Hematopoietic multipotent progenitor cell (in vitro differentiated cells): ENCODE data around the gene ADNP2. TPM values are rescaled to one million over a fixed set of nuclear protein-coding genes. Genes with fewer than 3 reads are reported as not detected.
A peak's percentile ranks its signal among the peaks of the same experiment; 100 is the strongest.

ENCODE experiments used
- DNase-seq, 3 donors: peaks; one replicate each; pipeline ENCODE4 v3.0.0-alpha.2; 2011 to 2015; ENCODE audit warnings: low read depth in 2 of 3, low spot score in 2 of 3
- total RNA-seq: library from RNA; depleted of rRNA; stranded (reverse); fragments of >200 nt; gene quantifications from one replicate; pipeline ENCODE4 v1.2.3, GENCODE V29; 2012

ADNP2 gene
- total RNA-seq, 1 donor, result 18.0 TPM

DNA sequence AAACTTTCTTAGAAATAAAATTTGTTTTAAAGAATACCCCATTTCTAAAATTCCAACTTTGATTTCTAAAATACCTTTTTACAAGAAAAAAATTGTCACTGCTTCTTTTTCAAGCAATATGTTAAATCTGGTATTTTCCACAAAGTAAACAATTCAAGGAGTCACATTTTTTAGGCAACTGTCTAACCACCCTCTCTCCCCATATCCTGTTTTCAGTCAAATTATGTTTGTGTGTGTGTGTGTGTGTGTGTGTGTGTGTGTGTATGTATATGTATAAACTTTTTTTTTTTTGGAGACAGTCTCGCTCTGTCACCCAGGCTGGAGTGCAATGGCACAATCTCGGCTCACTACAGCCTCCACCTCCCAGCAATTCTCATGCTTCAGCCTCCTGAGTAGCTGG is 59.3 kb downstream of the ADNP2 start:
- DNase-seq, result no peak

DNA sequence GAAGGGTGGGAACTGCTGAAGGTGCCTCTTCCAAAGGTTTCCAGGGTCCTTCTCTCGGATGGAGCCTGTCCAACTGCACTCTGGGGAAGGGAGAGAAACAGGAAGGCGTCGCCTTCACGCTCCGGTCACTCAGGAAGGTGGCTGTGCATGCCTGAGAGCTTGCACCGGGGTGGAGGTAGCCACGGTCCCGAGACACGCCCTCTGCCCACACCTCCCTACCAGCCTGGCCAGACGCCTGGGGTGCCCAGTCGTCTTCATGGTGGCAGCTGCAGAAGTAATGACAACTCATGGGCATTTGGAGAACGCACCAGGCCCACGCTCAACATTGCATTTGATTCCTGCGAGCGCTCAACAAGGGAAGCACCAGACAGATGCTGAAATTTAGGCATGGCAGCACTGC is 59.9 kb downstream of the ADNP2 start:
- DNase-seq, result no peak

DNA sequence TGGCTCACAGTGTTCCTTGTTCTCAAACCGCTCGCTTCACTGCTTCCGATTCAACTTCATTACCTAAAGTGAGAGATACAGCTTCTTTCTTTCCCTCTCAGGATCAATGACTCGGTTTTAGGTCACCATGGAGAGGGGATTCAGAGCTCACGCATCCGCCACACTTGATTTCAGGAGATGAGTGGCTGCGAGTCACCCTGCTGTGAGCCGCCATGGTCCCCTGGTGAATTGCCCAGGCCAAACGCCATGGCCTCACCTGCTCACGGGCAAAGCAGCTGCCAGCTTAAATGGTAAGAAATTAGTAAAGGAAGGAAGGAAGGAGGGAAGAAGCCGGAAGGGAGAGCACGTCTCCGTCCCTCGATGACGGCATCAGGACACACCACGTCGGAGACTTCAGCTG is 60.5 kb downstream of the ADNP2 start:
- no peak for DNase-seq

DNA sequence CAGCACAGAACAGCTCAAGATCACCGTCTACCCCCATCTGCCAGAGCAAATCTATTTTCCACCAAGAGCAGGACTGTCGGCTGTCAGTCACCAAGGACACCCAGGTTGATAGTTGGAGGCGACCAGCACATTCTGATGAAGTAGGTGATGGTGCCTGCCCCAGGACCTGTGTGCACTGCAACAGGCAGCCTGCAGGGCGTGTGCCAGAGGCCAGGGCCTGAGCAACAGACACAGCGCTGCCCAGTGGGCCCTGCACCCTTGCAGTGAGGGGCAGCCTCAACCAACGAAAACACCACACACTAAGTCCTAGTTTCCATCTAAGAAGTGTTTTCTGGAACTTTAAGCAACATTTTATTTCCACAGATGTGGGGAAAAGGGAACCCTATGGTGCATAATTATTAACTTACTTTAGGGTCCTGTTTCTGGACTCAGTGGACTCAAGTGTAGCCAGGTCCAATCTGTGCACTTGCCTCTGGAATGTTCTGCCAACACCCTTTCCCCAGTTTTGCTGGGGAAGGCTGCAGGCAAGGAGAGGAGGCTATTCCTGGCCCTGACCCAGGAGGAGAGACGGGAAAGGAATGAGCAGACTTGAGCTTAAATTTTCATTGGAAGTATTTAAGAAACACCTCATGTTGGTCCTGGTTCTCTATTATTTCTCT is 61.5 kb downstream of the ADNP2 start:
- no peak for DNase-seq

DNA sequence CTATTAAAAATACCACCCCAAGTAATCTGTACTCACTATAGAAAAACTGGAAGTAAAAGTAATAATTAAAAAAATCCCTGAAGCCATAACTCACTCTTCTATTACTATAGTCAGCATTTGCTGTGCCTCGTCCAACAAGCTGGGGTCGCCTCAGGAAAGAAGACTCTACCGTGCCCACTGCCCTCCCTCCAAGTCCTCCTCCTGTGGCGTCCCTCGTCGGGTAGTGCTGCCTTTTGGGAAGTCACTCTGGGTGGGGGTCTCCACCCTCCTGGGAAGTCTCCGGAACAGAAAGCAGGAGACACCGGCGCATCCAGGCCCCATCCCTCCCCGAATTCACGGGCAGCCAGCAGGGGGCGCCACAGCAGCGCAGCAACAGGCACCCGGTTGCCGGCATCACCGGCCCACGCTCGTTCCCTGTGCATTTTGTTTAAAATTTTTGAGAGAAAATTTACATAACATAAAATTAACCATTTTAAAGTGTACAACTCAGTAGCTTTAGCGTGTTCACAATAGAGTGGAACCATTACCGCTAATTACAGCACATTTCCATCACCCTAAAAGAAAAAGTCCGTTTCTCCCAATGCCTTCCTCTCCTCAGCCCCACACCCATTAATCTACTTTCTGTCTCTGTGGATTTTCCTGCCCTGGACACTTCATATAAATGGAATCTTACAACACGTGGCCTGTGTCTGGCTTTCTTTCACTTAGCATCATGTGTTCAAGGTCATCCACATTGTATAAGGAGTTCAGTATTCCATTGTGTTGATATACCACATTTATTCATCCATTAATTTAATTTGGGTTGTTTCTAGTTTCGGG is 62.2 kb downstream of the ADNP2 start:
- peak in 2 of 3 donors; percentile 25 to 35 for DNase-seq

DNA sequence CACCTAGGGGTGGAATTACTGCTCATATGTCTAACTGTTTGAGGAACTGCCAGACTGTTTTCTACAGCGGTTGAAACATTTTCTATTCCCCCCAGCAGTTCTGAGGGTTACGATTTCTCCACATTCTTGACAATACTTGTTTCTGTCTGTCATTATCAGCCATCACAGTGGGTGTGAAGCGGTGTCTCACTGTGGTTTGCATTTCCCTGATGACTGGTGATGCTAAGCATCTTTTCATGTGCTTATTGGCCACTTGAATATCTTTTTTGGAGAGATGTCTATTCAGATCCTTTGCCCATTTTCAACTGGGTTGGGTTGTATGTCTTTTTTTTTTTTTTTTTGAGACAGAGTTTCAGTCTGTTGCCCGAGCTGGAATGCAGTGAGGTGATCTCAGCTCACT is 63.0 kb downstream of the ADNP2 start:
- no peak for DNase-seq

DNA sequence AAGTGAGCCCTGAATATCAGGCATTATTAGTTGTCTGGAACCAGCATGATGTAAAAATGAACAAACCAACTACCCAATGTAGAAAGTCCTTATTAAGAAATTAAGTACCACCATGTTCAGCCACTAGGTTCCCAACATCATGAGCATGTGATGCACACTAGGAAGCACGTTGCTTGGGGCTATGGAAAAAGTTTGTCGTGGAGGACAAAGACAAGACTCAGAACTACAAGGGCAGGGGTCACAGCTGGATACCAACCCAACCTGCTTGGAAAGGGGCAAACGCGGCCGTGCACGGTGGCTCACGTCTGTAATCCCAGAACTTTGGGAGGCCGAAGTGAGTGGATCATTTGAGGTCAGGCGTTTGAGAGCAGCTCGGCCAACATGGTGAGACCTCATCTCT is 64.0 kb downstream of the ADNP2 start:
- DNase-seq, result no peak

DNA sequence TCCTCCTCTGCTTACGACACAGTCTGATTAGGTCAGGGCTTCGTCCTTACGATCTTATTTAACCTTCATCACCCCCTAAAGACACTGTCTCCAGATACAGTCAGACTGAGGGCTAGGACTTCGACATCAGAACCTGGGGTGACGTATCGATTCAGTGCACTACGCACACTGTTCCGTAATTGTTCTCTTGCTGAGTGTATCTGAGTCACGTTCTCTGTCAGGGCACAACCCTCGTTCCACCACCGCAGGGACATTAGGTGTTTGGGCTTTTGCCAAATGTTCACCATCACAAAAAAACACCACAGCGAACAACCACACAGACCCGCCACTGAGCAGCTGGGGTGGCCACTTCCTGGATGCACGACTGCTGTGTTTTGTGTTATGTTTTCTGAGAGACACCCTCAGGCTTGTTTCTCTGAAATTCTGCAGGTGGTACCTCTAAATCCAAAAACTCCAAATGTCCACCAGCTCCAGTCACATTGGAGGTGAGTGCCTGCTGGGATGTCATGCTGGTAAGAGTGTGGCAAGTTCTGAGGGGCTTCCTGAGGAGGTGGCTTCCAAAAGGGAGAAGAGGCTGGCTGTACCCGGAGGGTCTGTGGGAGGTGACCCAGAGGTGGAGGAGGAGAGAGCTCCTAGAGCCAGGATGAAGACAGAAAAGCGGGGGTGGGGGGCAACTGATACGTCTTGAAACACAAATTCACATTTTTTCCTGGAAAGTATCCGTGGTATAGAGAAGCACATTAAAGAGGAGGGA is 66.6 kb downstream of the ADNP2 start:
- peak in 2 of 3 donors; percentile 13 to 44 for DNase-seq

DNA sequence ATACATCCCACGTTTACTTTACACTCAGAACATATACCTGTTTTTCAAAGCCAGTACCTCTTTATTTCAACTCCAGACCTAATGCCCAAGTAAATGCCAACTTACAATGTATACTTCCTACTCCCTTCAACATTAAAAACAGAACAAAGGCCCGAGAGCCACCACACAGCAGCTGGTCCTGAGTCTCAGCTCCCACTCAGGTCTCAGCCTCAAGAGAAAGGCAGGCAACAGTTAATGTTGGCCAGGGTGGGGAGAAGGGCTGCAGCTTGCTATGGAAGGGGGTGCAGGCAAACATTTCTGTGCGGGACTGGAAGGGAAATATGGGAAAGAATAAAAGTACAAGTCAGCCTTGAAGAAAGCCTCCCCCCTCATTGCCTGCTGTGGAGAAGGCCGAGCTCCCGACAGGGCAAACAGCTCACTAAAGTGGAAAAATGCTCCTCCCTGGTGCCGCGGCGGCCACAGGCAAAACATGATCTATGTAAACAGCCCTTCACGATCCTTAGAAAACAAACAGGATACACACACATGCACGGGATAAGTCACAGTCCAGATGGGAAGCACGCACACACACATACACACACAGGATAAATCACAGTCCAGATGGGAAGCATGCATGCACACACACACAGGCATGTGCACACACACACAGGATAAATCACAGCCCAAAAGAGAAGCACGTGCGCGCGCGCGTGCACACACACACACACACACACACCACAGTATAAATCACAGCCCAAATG is 67.4 kb downstream of the ADNP2 start:
- DNase-seq, result no peak

DNA sequence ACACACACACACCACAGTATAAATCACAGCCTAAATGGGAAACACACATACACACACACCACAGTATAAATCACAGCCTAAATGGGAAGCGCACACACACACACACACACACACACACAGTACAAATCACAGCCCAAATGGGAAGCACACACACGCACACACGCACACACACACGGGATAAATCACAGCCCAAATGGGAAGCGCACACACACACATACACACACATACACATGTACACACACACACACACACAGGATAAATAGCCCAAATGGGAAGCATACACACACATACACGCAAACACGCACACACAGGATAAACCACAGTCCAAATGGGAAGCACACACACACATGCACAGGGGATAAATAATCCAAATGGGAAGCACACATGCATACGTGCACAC is 68.1 kb downstream of the ADNP2 start:
- no peak for DNase-seq

DNA sequence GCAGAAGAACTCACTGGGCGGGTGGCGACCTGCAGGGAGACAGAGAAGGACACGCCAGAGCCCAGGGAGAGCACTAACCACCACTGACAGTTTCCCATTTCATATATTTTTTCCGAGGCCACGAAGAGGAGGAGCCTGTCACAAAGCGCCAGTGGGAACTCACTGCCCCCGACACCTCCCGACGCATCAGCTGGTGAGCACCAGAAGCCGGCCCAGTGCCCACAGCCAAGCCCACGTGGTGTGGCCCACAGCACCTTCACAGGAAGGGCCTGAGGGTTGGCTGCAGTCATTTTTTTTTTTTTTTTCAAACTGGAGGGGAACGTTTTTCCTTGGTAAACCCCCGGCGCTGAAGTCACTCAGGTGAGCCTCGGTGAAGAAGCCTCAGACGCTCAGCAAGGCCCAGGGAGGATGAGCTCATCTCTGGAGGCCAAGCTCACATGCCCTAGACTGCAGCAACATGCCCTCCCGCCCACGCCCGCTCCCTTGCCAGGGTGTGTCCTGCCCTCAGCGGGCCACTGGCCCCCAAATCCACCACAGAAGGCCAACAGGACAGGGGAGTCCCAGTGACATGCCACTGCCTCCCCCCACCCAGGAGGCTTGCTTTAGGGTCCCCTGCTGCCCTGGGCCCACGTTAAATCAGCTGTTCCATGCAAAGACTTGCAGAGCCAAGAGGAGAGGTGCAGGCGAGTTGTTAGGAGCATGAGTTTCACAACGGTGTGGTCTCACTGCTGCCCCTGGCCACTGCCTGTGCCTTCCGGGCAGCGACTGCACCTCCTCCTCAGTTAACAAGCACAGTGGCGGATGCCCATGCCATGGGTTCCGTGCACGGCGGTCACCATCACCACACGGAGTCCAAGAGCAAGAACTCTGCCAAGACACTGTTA is 70.1 kb downstream of the ADNP2 start:
- DNase-seq, result no peak

DNA sequence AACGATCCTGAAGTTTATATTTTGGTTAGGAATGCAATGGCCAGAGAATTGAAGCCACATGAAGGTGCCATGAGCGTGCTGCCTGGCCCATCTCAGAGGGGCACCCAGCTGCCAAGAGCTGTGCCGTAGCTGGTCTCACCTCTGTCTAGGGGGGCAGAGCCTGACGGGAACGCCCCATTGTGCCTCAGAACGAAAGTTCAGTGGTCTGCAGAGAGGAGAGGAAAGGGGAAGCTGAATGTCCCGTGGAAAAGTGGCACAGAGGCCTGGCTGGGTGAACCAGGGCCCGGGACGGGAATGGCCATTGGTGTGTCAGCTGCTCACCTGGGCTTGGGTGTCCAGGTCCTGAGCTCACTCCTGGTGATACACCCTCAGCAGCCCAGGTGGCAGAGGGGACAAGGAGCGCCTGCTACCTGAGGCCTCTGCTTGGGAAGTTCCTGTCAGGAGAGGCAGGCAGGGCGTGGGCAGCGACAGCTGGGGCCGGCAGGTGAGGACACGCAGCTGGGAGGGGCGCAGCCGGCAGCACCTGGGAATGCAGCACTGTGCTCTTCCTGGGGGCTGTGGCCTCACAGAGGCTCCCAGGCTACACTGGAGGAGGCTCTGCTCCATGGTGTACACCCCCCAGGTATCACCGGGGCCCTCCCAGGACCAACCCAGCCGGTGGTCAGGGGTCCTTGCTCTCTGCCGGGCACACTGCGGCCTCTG is 70.9 kb downstream of the ADNP2 start:
- DNase-seq, result no peak

DNA sequence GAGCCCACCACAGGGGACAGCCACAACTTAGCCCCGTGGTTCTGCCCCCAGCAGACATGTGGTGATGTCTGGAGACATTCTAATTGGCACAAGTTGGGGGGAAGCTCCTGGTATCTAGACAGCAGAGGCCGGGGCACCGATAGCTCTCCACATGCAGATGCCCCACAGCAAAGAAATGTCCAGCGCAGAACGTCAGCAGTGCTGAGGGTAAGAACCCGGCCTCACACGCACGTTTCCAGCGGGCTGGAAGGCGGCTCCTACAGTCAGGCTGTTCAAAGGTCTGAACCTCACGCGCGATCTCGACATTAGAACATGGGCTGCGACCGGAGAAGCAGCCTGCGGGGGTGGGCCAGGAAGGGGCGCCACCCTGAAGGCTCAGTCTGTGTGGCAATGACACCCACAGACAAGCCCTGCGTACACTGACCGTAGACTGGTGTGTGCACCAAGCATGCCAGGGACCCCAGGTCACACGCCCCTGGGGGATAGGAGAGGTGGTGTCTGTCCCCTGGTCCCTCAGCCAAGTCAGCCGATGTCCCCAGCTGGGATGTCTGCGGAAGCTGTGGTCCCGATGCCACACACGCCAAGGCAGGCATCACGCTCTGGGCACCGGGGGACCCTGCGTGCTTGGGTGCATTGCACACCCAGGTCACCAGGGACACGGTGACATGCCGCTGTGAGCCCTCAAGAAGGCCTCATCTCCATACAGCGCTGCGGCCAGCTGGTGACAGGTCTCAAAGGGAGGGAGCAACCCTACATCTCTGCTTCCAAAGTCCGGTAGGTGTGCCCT is 71.9 kb downstream of the ADNP2 start:
- DNase-seq, result no peak

DNA sequence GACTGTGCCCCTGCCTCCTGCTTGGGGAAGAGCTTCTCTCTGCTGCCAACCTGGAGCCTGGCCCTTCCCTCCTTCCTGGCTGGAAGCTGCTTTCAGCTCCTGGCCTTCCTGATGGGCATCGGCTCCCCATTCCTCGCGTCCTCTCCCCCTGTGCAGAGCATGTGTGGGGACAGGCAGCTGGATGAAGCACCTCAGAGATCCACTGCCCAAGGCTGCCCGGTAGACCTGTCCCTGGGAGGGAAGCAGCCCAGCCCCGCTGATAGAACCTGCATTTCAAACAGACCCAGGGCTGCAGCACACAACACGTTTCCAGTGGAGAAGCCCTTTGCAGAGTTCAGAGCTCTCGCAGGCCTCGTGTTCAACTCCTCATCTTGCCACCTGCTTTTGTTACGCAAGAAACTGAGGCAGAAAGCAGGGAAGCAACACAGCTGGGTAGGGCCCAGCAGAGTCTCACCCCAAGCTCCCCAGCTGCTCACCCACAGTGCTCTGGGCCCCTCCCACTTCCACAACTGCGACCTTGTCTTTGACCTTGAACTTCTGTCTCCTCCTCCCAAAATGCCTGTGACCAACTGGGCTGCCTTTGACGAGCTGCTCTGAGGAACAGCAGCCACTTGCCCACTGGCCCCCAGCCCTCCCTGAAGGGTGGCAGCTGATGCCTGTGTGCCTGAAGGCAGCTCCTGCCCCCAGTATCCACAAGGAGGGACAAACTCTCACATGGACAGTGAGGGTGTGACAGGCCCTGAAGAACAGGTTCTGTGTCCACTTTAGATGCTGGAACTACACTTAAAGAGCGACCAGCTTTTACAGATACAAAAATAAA is 72.8 kb downstream of the ADNP2 start:
- DNase-seq, result no peak

DNA sequence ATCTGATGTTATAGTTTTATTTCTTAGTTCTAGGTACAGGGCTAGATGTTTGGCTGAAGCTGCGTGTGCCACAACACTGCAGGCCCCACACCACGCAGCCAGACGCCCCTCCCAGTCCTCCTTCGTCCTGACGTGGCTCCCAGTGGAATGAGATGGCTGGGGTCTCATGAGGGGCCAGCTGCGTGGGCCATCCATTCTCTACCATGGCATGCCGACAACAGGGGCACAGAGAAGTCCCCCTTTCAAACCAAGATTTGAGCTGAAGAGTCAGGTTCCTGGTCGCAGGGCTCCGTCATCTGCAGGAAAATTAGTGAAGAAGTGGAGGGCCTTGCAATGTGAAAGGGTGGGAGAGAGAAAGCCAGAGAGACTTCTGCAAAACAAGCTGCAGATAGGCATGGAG is 73.8 kb downstream of the ADNP2 start:
- DNase-seq, result no peak

DNA sequence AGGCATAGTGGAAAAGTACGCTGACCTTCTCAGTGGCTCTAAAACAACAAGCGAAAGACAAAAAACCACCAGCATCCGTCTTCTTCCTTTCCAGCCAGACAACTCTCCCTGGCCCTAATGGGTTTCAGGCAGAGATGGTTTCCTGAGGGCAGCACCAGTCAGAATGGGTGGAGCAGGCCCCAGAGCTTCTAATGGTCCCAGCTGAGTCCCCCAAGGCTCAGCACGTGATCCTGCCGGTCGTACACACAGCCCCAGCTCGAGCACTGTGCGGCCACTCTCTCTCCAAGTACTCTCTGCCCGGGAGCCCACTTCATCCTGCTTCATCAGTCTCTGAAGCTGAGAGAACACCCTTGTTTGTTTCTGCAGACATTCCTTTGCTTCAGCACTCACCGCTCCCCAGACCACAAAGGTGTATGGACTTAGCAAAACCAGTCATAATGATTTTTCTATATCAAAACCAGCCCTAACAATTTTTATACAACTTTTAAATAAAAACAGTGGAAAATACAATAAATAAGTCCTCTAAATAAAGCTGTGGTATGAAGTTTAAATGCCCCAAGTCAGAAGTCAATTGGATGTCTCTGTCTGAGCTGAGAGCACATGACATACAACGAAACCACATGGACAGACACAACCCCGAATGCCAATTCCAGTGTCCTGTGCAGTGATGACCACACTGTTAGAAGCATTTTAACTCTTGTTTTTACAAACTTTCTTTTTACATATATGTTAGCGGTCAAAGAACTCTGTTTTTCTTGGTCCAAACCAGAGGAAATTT is 74.4 kb downstream of the ADNP2 start:
- DNase-seq, result no peak

DNA sequence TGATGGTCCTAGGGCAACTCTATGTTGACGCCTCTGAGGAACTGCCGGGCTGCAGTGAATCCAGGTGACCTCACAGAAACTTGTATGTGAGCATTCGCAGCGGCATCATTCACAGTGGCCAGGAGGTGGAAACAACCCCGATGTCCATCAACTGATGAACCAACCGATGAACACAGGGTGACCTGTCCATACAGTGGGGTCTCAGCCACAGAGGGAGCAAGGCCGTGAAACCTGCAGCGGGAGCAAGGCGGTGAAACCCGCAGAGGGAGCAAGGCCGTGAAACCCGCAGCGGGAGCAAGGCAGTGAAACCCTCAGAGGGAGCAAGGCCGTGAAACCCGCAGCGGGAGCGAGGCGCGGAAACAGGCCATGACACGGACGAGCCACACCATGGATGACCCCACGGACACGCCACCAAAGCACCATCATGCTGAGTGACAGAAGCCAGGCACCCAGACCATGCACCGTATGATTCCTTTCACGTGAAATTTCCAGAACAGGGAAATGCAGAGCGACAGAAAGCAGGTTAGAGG is 75.2 kb downstream of the ADNP2 start:
- no peak for DNase-seq
